Kidney epithelial cell (primary cell): ENCODE measurements around the gene POU2F3. TPM values are rescaled to one million over a fixed set of nuclear protein-coding genes. Genes with fewer than 3 reads are reported as not detected.
"Not testable (repeated sequence)": the region's sequence is repeated elsewhere in the genome, so short reads cannot be mapped to it uniquely, and the experiment has no call there.

Source experiments
- DNase-seq: peaks from one replicate; pipeline ENCODE4 v3.0.0-alpha.2; 2010; ENCODE audit warnings: low read depth
- H3K27me3 ChIP-seq: 2 replicates; pipeline ENCODE4 v1.6.0; 2011; ENCODE audit warnings: low read length; ENCODE audit not compliant: control insufficient read depth, insufficient read depth
- H3K36me3 ChIP-seq: 2 replicates; pipeline ENCODE4 v1.5.1; 2011; ENCODE audit warnings: low read length; ENCODE audit not compliant: control insufficient read depth, insufficient read depth
- H3K4me3 ChIP-seq: 2 replicates; pipeline ENCODE4 v1.5.1; 2011; ENCODE audit warnings: low read depth, mild to moderate bottlenecking, control low read depth, low read length
- total RNA-seq: library from RNA; depleted of rRNA; stranded (reverse); fragments of >200 nt; gene quantifications from 2 replicates; pipeline ENCODE4 v1.2.3, GENCODE V29; 2015
- TF ChIP-seq, protein P1 (sequence below): IDR thresholded peaks from 2 replicates; pipeline ENCODE4 v1.5.1; 2011; ENCODE audit warnings: mild to moderate bottlenecking, moderate library complexity, low read length, control low read depth, inconsistent platforms; ENCODE audit not compliant: insufficient read depth, poor library complexity, severe bottlenecking

Gene POU2F3
- total RNA-seq, 1 donor from 2014 or later: 1.1 TPM

DNA sequence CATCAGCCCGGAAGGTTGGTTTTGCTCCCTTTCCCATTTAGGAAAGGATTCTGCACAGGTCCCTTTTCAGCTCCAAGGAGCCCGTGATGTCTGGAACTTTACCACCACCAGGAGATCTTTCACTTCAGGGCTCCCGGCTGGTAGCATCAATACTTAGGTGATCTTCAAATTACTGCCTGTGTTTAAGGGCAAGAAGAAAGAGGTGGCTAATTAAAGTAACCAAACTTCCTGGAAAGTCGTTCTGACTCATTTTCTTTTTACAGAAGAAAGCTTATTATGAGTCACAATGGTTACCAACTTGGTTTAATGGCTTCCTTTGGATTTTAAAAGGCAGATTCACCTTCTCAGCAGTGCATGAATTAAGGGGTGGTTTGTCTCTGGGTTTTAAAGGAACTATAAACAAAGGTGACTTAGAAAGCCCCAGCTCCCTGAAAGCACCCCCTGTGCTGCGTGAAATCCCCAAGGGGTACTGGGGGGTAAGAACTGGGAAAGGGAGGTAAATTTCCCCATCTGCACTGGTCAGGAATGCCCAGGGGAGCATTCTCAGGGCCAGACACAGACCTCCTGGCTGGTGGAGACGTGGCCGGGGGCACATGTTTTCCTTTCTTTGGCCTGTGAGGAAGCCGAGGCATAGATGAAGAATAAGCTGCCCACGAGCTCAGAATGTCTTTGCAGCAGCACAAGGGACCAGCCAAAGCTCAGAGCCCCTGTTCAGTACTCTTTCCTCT is 8.8 kb downstream of the POU2F3 start:
- TF ChIP-seq, protein P1, sequence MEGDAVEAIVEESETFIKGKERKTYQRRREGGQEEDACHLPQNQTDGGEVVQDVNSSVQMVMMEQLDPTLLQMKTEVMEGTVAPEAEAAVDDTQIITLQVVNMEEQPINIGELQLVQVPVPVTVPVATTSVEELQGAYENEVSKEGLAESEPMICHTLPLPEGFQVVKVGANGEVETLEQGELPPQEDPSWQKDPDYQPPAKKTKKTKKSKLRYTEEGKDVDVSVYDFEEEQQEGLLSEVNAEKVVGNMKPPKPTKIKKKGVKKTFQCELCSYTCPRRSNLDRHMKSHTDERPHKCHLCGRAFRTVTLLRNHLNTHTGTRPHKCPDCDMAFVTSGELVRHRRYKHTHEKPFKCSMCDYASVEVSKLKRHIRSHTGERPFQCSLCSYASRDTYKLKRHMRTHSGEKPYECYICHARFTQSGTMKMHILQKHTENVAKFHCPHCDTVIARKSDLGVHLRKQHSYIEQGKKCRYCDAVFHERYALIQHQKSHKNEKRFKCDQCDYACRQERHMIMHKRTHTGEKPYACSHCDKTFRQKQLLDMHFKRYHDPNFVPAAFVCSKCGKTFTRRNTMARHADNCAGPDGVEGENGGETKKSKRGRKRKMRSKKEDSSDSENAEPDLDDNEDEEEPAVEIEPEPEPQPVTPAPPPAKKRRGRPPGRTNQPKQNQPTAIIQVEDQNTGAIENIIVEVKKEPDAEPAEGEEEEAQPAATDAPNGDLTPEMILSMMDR: no peak
- H3K36me3 ChIP-seq: no peaks in the 10 kb centered on the region
- H3K4me3 ChIP-seq: no peak overlapping the region
- peaks cover 3% of the 10 kb centered on the region for H3K27me3 ChIP-seq
- peak; percentile 71 for DNase-seq

DNA sequence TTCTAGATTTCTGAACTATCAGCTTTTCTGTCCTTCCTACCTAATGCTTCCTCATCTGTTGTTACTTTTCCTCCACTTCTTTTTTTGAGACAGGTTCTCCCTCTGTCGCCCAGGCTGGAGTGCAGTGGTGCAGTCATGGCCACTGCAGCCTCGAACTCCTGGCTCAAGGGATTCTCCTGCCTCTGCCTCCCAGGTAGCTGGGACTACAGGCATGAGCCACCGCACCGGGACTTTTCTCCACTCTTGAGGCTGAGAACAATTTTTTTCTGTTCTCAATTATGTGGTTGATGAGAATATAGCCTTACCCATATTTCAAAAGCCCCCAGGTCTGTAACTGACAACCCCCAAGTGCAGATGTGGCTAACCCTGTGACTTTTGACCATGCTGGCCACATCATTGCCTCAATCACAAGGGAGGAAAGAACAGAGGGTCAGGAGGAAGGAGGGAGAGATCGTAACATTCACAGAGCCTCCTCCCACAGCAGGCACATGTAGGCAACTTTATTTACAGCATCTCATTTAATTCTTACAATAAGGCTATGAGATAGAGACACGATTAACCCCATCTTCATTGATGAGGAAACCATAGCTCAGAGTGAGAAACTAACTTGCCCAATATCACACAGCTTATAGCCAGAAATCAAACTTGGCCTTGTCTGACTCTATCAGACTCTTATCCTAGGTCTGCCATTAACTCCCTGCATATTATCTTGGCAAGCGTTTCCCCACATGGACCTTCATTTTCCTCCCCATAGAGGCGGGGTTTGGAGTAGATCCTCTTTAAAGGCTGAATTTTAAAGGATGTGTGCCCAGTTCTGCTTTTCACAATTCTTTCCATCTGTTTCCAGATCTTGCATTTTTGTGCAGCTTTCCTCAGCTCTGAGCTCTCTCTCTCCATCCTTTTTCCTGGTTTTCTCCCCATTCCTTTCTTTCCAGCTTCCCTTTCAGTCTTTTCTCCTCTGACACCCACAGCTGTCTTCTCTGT is 9.6 kb downstream of the POU2F3 start:
- TF ChIP-seq, protein P1: no peak
- Histone ChIP-seq H3K36me3 (no peaks in the 10 kb centered on the region), H3K27me3 (peaks cover 8% of the 10 kb centered on the region), H3K4me3 (no peak overlapping the region)
- DNase-seq: no peak

DNA sequence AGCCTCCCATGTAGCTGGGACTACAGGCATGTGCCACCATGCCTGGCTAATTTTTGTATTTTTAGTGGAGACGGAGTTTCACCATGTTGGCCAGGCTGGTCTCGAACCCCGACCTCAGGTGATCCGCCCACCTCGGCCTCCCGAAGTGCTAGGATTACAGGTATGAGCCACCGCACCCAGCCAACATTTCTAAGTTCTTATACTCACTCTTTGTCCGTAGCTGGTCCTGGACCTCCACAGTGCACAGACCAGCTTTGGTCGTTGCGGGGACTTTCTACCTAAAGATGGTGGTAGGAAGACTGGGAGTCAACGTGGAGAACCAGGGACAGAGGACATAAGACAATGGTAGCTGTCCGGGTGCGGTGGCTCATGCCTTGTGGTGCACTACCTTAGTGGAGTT is 13.4 kb downstream of the POU2F3 start:
- H3K4me3 ChIP-seq, DNase-seq, H3K36me3 ChIP-seq: not testable (repeated sequence)
- H3K27me3 ChIP-seq: peaks cover 36% of the 10 kb centered on the region

DNA sequence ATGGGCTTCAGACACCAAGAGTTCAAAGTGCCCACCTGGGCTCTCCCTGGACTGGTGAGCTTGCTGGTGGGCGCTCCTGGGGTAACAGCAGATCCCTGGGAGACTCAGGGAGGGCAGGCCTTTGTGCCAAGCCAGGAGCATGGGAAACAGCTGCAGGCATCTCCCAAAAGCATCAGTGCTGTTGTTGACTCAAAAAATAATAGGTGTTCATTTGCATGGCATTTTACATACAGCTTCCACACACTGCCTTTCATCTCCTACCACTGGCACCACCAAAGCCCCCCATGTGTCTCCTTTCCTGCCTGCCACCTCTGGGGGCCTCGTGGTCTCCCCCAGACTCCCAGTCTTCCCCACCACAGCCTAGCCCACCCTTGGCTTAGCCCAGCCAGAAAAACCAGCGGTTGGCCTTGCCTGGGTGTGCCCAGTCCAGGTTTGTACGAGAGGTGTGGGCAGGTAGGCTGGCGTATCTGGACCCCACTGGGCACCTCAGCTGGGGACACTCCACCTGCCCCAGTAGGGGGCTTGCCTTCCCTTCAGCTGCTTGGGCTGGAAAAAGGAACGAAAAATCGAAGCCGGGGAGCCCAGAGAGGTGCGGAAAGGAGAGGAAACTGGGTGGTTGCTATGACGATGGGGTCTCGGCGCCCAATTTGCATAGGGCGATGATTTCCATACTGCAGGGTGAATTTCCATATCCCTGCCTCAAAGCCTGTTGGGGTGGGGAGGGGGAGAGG is 15.0 kb downstream of the POU2F3 start:
- no peak overlapping the region for H3K4me3 ChIP-seq
- no peaks in the 10 kb centered on the region for H3K36me3 ChIP-seq
- TF ChIP-seq, protein P1: no peak
- peaks cover 44% of the 10 kb centered on the region for H3K27me3 ChIP-seq
- no peak for DNase-seq

DNA sequence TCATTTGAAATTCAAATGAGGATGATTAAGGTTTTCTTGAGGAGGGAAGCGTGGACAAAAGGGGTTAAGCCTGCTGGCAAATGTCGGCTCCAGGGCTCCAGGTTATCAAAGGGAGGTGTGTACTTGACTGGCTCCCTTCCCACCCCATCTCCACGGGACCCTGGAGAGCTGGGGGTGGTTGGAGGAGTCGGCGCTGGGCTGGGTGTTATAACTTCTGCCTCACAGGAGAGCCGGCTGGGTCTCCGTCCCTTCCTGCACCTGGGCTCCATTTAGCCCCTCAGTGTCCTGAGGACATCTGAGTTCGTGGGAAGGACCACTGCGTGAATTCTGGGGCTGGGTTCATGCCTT is 15.6 kb downstream of the POU2F3 start:
- Histone ChIP-seq H3K4me3 (no peak overlapping the region), H3K27me3 (peaks cover 44% of the 10 kb centered on the region), H3K36me3 (no peaks in the 10 kb centered on the region)
- DNase-seq: no peak
- TF ChIP-seq, protein P1: no peak

DNA sequence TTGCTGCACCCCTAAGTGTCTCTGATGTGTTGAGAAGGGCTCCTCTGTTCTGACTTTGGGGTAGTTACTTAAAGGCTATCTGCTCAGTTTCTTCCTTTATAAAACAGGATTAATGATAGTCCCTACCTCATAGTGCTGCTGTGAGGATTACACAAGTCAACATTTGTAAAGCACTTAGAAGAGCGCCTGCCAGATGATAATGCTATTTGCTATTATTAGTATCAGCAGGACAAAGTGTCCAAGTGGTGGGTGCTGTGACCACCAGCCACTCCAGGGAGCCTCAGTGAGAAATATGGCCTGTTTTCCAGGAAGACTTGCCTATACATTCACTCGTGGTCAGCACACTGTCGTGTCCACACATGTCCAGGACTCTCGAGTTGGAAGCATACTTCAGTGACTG is 16.2 kb downstream of the POU2F3 start:
- TF ChIP-seq, protein P1: no peak
- no peak for DNase-seq
- H3K27me3 ChIP-seq: peaks cover 44% of the 10 kb centered on the region
- H3K36me3 ChIP-seq: no peaks in the 10 kb centered on the region
- H3K4me3 ChIP-seq: no peak overlapping the region
